ENCODE results near the gene TMEM154.

TMEM154 gene

GRCh38 chr4:152679414-152680281 is at the start of gene TMEM154:
Gene TMEM154 (minus strand): TSS chr4:152679997. CDS start chr4:152679933, 64 bp downstream.
- in situ Hi-C loops (cut with MboI; ENCODE audit: low sequenced_read_pairs) = no loop called here

GRCh38 chr4:152729466-152729865 is 49.7 kb upstream of the TMEM154 start:
- in situ Hi-C loops (cut with MboI; ENCODE audit: low sequenced_read_pairs) = no loop called here

GRCh38 chr4:152728343-152728742 is 48.5 kb upstream of the TMEM154 start:
- in situ Hi-C loops (cut with MboI; ENCODE audit: low sequenced_read_pairs) = no loop called here

- in situ Hi-C loops (cut with MboI; ENCODE audit: low sequenced_read_pairs) = no loop called here
Measured at GRCh38 chr4:152727784-152728183, 48.0 kb upstream of the TMEM154 start.

GRCh38 chr4:152724494-152724893 is 44.7 kb upstream of the TMEM154 start:
- in situ Hi-C loops (cut with MboI; ENCODE audit: low sequenced_read_pairs) = no loop called here

- in situ Hi-C loops (cut with MboI; ENCODE audit: low sequenced_read_pairs) = no loop called here
Measured at GRCh38 chr4:152723236-152723635, 43.4 kb upstream of the TMEM154 start.

- in situ Hi-C loops (cut with MboI; ENCODE audit: low sequenced_read_pairs) = no loop called here
Measured at GRCh38 chr4:152719801-152720556, 40.2 kb upstream of the TMEM154 start.

- in situ Hi-C loops (cut with MboI; ENCODE audit: low sequenced_read_pairs) = no loop called here
Measured at GRCh38 chr4:152719291-152719690, 39.5 kb upstream of the TMEM154 start.

- in situ Hi-C loops (cut with MboI; ENCODE audit: low sequenced_read_pairs) = no loop called here
Measured at GRCh38 chr4:152715076-152715475, 35.3 kb upstream of the TMEM154 start.

GRCh38 chr4:152713951-152714705 is 34.3 kb upstream of the TMEM154 start:
- in situ Hi-C loops (cut with MboI; ENCODE audit: low sequenced_read_pairs) = no loop called here

- in situ Hi-C loops (cut with MboI; ENCODE audit: low sequenced_read_pairs) = no loop called here
Measured at GRCh38 chr4:152709675-152710438, 30.1 kb upstream of the TMEM154 start.

- in situ Hi-C loops (cut with MboI; ENCODE audit: low sequenced_read_pairs) = no loop called here
Measured at GRCh38 chr4:152708796-152709195, 29.0 kb upstream of the TMEM154 start.

- in situ Hi-C loops (cut with MboI; ENCODE audit: low sequenced_read_pairs) = no loop called here
Measured at GRCh38 chr4:152708361-152708760, 28.6 kb upstream of the TMEM154 start.

GRCh38 chr4:152707632-152708031 is 27.8 kb upstream of the TMEM154 start:
- in situ Hi-C loops (cut with MboI; ENCODE audit: low sequenced_read_pairs) = no loop called here

- in situ Hi-C loops (cut with MboI; ENCODE audit: low sequenced_read_pairs) = no loop called here
Measured at GRCh38 chr4:152705903-152706302, 26.1 kb upstream of the TMEM154 start.

- in situ Hi-C loops (cut with MboI; ENCODE audit: low sequenced_read_pairs) = no loop called here
Measured at GRCh38 chr4:152704788-152705187, 25.0 kb upstream of the TMEM154 start.

- in situ Hi-C loops (cut with MboI; ENCODE audit: low sequenced_read_pairs) = no loop called here
Measured at GRCh38 chr4:152700151-152700550, 20.4 kb upstream of the TMEM154 start.

GRCh38 chr4:152699313-152699712 is 19.5 kb upstream of the TMEM154 start:
- in situ Hi-C loops (cut with MboI; ENCODE audit: low sequenced_read_pairs) = no loop called here

GRCh38 chr4:152698089-152698499 is 18.3 kb upstream of the TMEM154 start:
- in situ Hi-C loops (cut with MboI; ENCODE audit: low sequenced_read_pairs) = no loop called here

- in situ Hi-C loops (cut with MboI; ENCODE audit: low sequenced_read_pairs) = no loop called here
Measured at GRCh38 chr4:152697284-152698088, 17.7 kb upstream of the TMEM154 start.
